ENCODE data around the gene CENPM. TPM values are rescaled to one million over a fixed set of nuclear protein-coding genes. Genes with fewer than 3 reads are reported as not detected.

Gene CENPM
- total RNA-seq, 2 donors from 2014 or later: 34.7 to 115 TPM

DNA sequence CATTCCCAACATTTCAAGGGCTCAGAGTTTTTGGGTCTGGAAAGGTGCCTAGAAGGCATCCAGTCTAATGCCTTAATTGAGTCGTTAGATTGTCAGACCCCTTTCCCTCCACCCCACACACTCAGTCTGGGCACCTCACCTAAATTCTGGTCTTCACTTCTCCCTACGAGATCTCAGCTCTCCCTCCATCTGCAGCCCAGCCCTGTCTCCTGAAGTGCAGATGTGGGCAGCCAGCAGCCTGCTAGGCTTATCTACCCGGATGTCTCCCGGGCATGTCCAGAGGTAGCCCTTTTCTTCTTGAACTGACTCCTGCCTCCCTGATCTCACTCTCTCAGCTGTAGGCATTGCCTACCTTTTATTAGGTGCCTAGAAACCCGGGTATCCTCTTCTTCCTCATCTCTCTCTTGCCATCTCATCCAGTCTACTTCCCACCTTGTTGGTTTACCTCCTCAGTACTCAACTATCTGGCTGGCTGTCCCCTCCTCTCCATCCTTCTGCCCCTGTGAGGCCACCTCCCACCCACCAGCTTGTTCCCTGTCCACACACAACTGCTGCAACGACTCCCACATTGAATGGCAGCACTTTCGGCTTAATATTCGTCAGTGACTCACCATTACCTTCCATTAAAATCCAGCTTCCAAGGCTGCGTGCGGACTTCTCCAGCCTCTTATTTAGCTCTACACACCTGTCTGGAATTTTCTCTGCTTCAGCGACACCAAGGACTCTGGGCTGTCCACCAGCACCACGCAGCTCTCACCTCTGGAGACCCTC is 28.5 kb upstream of the CENPM start:
- Mint-ChIP-seq H3K36me3 (no peaks in the 10 kb centered on the region), H3K27ac (no peak overlapping the region), H3K9me3 (no peaks in the 10 kb centered on the region), H3K4me3 (peak overlapping the region; percentile 63), H3K4me1 (ENCODE audit: low read depth in 2 of 2) (peaks cover 5% of the 10 kb centered on the region in 2 donors), H3K27me3 (peaks cover 30 to 41% of the 10 kb centered on the region in 2 donors)
- ATAC-seq (no peak), DNase-seq (ENCODE audit: low spot score) (no peak)

DNA sequence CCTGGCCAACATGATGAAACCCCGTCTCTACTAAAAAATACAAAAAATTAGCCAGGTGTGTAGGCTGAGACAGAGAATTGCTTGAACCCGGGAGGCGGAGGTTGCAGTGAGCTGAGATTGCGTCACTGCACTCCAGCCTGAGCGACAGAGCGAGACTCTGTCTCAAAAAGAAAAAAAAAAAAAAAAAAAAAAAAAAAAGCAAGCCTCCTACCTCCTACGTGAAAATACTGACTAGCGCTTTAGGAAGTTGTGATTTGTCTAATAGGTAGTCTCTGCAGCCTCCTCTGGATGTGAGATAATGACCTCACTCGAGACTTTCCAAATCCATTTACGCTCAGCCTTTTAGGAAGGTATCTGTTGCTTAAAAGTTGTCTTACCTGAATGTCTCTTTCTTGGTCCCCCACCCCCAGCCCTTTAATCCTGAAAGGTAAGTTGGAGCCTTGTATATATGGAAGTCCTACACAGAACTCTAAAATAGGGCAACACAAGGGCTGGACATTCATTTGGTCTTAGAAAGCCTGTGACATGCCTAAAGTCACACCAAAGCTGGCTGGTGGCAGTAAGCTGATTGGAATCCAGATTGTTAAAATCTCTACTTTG is 27.8 kb upstream of the CENPM start:
- Mint-ChIP-seq H3K27me3 (peaks cover 30 to 41% of the 10 kb centered on the region in 2 donors), H3K4me1 (ENCODE audit: low read depth in 2 of 2) (peaks cover 5% of the 10 kb centered on the region in 2 donors), H3K9me3 (no peaks in the 10 kb centered on the region), H3K4me3 (no peak overlapping the region), H3K36me3 (no peaks in the 10 kb centered on the region), H3K27ac (no peak overlapping the region)
- ATAC-seq: no peak
- no peak for DNase-seq (ENCODE audit: low spot score)

DNA sequence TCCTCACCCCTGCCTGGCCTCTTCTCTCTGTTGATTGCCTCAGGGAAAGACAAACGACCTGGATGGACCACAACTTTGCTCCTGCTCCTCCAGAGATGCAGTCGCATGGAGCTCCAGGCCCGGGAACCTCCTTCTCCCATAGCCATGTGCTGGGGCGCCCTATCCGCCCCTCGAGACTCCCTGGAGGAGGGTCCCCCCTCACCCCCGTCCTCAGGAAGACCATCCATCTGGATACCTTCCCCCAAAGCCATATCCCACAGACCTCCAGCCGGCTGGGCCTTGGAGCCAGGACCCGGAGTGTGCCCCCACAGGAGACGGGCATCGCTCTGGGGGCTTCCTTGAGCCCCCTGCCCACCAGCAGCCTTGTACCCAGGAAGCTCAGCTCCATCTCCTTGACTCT is 24.5 kb upstream of the CENPM start:
- peaks cover 18 to 23% of the 10 kb centered on the region in 2 donors for H3K27me3 Mint-ChIP-seq
- H3K9me3 Mint-ChIP-seq: no peaks in the 10 kb centered on the region
- no peak overlapping the region for H3K27ac Mint-ChIP-seq
- H3K36me3 Mint-ChIP-seq: no peaks in the 10 kb centered on the region
- no peak for ATAC-seq
- H3K4me3 Mint-ChIP-seq: no peak overlapping the region
- DNase-seq (ENCODE audit: low spot score): no peak
- peaks cover 8 to 9% of the 10 kb centered on the region in 2 donors for H3K4me1 Mint-ChIP-seq (ENCODE audit: low read depth in 2 of 2)

DNA sequence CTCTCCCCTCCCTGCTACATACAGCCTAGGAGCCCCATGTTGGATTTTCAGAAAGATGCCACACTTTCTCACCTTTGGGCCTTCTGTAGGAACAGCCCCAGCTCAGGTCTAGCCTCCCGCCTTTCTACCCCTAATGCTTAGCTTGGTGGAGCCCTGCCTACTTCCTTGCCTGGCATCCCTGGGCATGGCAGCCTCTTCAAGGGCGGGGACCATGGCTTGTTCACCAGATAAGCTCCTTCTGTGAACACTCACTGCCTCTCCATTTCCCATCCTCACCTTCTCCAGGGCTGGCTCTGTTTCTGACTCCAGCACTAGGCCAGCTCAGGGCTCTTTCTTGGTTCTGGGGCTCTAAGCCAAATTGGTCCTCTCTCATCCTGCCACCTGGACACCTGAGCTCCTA is 23.6 kb upstream of the CENPM start:
- ATAC-seq: no peak

DNA sequence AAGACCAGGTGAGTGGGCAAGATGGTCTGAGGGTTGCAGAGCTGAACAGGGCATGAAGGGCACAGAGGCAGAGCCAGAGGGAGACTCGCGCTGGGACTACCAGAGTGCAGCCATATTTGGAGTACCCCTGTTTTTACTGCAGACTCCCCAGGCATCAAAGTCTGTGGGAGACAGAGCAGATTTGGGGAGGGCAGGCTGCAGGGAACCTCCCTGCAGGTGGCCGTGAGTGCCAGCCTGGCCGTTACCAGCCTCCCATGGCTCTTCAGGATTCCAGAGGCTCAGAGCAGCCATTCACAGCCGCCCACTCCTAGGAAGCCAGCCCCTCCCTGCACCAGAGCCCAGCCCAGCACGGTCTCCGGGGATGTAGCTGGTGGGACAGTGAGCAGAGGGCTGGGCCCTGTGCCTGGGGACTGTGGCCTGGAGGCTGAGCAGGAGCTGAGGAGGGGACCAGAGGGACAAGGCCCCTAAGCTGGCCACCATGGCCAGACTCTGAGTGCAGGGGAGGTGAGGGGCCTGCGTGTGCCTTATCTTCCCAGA is 22.2 kb upstream of the CENPM start, which contains the start of gene SEPTIN3:
Gene SEPTIN3 (plus strand): TSS at position 334 of the 537 bp plus-strand sequence. CDS start 2,050 bp downstream, outside the sequence.
- DNase-seq (ENCODE audit: low spot score): no peak
- Mint-ChIP-seq H3K4me3 (no peak within 1 kb of the TSS), H3K27ac (no peak within 1 kb of the TSS), H3K4me1 (ENCODE audit: low read depth in 2 of 2) (peaks cover 5 to 7% of the 10 kb centered on the region in 2 donors), H3K9me3 (no peaks in the 10 kb centered on the region), H3K36me3 (no peaks in the 10 kb centered on the region), H3K27me3 (peaks cover 5 to 9% of the 10 kb centered on the region in 2 donors)
- ATAC-seq: no peak

More for the DNA sequence above, 23.6 kb upstream of the CENPM start:
- Mint-ChIP-seq H3K4me3 (no peak overlapping the region), H3K4me1 (ENCODE audit: low read depth in 2 of 2) (peaks cover 5 to 7% of the 10 kb centered on the region in 2 donors), H3K27ac (no peak overlapping the region), H3K27me3 (peaks cover 12 to 15% of the 10 kb centered on the region in 2 donors), H3K9me3 (no peaks in the 10 kb centered on the region), H3K36me3 (no peaks in the 10 kb centered on the region)
- DNase-seq (ENCODE audit: low spot score): no peak

DNA sequence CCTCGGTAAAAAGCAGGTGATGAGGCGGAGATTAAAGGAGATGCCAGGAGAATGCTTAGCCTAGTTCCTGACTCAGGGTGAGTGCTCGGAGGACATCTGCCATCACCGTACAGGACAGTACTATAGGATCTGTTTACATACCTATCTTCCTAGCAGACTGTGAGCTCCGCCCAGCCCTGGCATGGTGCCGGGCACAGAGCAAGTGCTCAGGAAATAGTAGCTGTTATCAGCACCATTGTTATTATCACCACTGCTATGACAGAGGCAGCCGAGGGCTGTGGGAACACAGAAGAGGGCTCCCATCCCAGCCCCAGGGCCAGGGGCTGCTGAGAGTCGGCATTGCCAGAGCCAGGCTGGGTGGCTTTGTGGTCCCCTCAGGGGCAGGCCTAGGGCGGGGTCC is 21.6 kb upstream of the CENPM start:
- H3K27me3 Mint-ChIP-seq: peaks cover 5 to 9% of the 10 kb centered on the region in 2 donors
- ATAC-seq (no peak), DNase-seq (ENCODE audit: low spot score) (no peak)
- H3K27ac Mint-ChIP-seq: no peak overlapping the region
- no peak overlapping the region for H3K4me3 Mint-ChIP-seq
- no peaks in the 10 kb centered on the region for H3K36me3 Mint-ChIP-seq
- no peaks in the 10 kb centered on the region for H3K9me3 Mint-ChIP-seq
- peaks cover 5 to 7% of the 10 kb centered on the region in 2 donors for H3K4me1 Mint-ChIP-seq (ENCODE audit: low read depth in 2 of 2)

DNA sequence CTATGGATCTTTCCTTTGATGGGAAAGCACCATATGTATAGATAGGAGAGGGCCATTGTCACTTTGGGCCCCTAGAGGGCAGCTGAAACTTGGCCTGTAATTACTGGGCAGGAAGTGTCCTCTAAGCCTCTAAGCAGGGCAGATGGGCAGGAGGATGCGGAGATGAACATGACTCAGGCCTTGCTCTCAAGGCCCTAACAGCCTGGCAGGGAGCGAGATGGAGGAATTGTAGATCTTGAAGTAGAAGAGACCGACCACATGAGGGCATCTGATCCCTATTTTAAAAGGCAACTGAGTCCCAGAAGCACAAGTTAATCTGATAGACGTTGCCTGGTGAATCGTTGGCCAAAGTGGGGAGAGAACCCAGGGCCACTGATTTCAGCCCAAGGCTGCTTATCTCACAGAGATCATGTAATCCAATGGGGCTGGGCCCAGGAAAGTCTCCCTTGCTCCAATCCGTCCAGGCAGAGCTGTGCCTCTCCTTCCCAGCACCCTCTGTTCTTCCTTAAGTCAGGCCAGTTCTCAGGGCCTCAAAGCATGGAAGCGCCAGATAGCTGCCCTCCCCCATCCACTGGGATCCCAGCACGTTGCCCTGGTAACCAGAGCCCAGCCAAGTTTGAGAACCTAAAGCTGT is 19.8 kb upstream of the CENPM start:
- Mint-ChIP-seq H3K27me3 (peaks cover 0 to 2% of the 10 kb centered on the region in 2 donors), H3K27ac (no peak overlapping the region), H3K4me3 (no peak overlapping the region), H3K4me1 (ENCODE audit: low read depth in 2 of 2) (peaks cover 5 to 7% of the 10 kb centered on the region in 2 donors), H3K36me3 (no peaks in the 10 kb centered on the region), H3K9me3 (no peaks in the 10 kb centered on the region)
- ATAC-seq: peak; percentile 68 to 81
- no peak for DNase-seq (ENCODE audit: low spot score)

DNA sequence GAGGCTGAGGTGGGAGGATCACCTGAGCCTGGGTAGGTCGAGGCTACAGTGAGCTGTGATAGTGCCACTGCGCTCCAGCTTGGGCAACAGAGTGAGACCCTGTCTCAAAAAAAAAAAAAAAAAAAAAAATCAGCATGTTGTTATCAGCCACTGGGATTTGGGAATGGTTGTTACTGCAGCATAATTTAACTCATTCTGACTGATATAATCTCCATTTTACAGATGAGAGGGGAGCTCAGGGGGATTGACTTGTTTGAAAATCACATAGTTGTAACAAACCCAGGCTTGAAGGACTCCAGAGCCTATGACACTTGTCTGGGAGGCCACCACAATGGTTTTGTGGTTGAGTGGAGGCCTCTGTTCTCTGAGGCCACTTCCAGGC is 19.3 kb upstream of the CENPM start:
- no peaks in the 10 kb centered on the region for H3K36me3 Mint-ChIP-seq
- H3K27ac Mint-ChIP-seq: no peak overlapping the region

DNA sequence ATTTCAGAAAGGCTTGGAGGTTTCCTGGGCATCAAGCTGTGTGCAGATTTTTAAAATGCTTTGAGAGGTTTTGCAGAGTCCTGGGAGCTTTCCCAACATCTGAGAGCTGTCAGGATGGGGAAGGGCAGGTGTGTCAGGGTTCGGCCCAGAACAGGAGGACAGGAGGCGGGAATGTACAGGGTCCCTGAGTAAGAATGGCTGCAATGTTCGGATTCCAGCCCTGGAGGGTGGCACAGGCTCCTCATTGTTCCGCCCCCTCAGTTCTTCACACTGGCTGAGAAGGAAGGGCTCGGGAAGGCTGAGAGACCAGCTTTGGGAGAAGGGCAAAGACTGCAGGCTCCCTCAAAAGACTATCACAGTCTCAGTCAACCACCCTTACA is 17.1 kb upstream of the CENPM start:
- H3K4me3 Mint-ChIP-seq: no peak overlapping the region
- ATAC-seq (no peak), DNase-seq (ENCODE audit: low spot score) (no peak)
- H3K36me3 Mint-ChIP-seq: no peaks in the 10 kb centered on the region
- H3K9me3 Mint-ChIP-seq: no peaks in the 10 kb centered on the region
- peaks cover 0 to 2% of the 10 kb centered on the region in 2 donors for H3K27me3 Mint-ChIP-seq
- peaks cover 5 to 7% of the 10 kb centered on the region in 2 donors for H3K4me1 Mint-ChIP-seq (ENCODE audit: low read depth in 2 of 2)
- no peak overlapping the region for H3K27ac Mint-ChIP-seq

More for the DNA sequence above, 19.3 kb upstream of the CENPM start:
- no peak for ATAC-seq
- peaks cover 0 to 2% of the 10 kb centered on the region in 2 donors for H3K27me3 Mint-ChIP-seq
- no peak overlapping the region for H3K4me3 Mint-ChIP-seq
- no peak for DNase-seq (ENCODE audit: low spot score)
- H3K9me3 Mint-ChIP-seq: no peaks in the 10 kb centered on the region
- peaks cover 5 to 7% of the 10 kb centered on the region in 2 donors for H3K4me1 Mint-ChIP-seq (ENCODE audit: low read depth in 2 of 2)

DNA sequence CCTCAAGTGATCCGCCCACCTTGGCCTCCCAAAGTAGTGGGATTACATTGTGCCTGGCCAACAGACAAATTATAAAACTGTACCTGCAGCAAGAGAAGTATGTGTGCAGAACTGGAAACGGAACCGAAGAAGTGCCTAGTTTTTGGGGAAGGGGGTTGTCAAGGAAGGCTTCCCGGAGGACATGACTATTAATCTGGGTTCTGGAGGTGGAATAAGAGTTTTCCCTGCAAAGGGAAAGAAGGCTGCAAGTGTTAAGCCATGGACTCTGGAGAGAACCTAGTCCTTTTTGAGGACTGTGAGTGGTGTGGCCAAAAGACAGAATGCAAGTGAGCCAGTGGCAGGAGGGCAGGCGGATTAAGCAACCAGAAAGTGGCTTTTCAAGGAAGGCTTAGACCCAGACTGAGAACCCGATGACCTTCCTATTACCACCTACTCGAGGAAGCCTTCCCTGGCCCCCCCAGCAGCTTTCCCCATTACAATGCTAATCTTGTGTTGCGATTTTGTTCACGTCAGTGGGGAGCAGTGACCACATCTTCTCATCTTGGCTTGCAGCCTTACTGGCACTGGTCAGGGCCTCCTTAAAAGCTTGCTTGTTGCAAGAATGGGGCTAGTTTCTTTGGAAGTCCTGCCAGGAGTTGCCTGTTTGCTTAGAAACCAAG is 16.6 kb upstream of the CENPM start:
- Mint-ChIP-seq H3K4me1 (ENCODE audit: low read depth in 2 of 2) (peaks cover 5 to 7% of the 10 kb centered on the region in 2 donors), H3K9me3 (no peaks in the 10 kb centered on the region), H3K36me3 (no peaks in the 10 kb centered on the region), H3K4me3 (no peak overlapping the region), H3K27me3 (peaks cover 0 to 2% of the 10 kb centered on the region in 2 donors), H3K27ac (no peak overlapping the region)
- DNase-seq (ENCODE audit: low spot score): no peak
- ATAC-seq: no peak

DNA sequence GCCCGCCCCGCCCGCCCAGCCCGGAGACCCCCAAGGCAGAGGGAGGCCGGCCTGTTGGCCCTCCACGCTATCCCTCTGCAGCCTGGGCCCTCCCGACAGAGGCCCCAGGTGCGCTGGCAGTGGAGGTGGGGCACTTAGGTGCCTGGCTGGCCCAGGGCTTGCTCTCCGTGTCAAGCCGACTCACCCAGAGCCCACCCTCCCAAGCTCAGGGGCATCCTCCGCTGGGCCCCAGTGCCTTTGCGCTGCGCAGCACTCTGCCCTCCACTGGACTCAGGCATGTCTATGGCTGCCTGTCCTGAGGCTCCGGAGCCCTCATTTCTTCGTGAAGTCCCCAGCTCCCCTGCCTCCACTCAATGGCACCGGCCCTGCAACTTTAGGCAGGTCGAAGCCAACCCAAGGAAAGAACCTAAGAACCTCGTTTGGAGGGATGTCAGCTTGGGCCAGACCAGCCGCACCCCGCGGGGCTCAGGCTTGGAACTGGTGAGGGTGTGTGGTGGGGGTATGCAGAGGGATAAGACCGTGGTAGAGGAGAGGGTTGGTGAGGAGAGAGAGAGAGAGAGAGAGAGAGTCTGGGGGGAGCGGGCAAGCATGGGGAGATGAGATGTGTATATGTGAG is 11.1 kb upstream of the CENPM start:
- H3K4me1 Mint-ChIP-seq (ENCODE audit: low read depth in 2 of 2): peaks cover 4 to 5% of the 10 kb centered on the region in 2 donors
- peak; percentile 39 to 57 for ATAC-seq
- H3K27me3 Mint-ChIP-seq: no peaks in the 10 kb centered on the region
- peak overlapping the region in 1 of 2 donors; percentile 6 for H3K27ac Mint-ChIP-seq
- H3K4me3 Mint-ChIP-seq: no peak overlapping the region
- no peak for DNase-seq (ENCODE audit: low spot score)
- H3K36me3 Mint-ChIP-seq: no peaks in the 10 kb centered on the region
- no peaks in the 10 kb centered on the region for H3K9me3 Mint-ChIP-seq

DNA sequence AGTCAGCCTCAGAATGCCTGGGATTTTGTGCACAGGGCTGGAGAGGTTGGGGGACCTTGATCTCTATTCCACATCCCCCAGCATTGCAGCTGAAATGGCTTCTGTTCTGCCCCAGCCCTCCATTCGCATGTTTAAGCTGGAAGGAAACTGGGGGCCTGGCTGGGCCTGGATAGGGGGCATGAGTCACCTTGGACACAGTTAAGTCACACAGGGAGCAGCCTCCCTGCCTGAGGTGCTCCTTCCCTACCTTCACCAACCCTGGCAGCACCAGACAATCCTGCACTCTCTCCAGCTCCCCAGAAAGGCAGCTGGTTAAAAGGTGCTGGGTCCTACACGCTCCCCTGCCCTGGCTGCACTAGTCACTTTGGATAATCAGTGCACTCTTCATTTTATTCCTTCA is 5.8 kb upstream of the CENPM start:
- ATAC-seq (no peak), DNase-seq (ENCODE audit: low spot score) (no peak)
- Mint-ChIP-seq H3K27me3 (no peaks in the 10 kb centered on the region), H3K27ac (no peak overlapping the region), H3K9me3 (no peaks in the 10 kb centered on the region), H3K4me1 (ENCODE audit: low read depth in 2 of 2) (peaks cover 4 to 8% of the 10 kb centered on the region in 2 donors), H3K36me3 (no peaks in the 10 kb centered on the region), H3K4me3 (no peak overlapping the region)

DNA sequence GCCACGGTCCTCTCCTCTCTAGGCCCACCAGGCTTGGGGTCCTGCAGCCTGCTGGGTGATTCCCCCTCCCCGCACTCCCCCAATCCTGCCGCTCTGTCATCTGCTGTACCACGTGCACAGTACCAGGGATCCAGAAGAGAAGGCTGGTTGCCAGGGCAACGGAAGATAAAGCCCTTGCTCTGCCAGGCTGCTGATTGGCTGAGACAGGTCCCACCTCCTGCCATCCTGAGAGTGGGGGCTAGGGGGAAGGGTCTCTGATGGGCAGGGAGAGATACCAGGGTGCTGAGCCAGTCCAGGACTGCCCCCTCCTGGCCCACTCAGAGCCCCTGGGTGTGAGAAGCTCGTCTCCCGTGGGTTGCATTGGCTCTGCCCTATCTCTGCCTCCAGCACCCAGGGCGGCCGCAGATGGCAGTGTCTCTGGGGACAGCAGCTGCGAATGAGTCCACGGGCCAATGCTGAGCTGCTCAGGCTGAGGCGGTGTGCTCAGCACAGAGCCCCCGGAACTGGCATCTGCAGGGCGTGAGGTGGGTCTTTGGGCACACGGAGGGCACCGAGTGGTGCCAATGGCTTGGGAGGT is 5.0 kb upstream of the CENPM start, which contains the start of gene SMIM45:
Gene SMIM45 (plus strand): TSS at position 253 of the 577 bp plus-strand sequence.
- ATAC-seq: peak in 1 of 2 donors; percentile 14
- Mint-ChIP-seq H3K9me3 (no peaks in the 10 kb centered on the region), H3K4me3 (no peak within 1 kb of the TSS), H3K36me3 (no peaks in the 10 kb centered on the region), H3K4me1 (ENCODE audit: low read depth in 2 of 2) (peaks cover 2 to 4% of the 10 kb centered on the region in 2 donors), H3K27me3 (no peaks in the 10 kb centered on the region), H3K27ac (no peak within 1 kb of the TSS)
- no peak for DNase-seq (ENCODE audit: low spot score)
